Activated gamma-delta T cell (primary cell): Measurements from ENCODE around the gene LRRC18.

Experiments used
- DNase-seq: peaks from one replicate; lab custom pipeline; 2025; lab: John Stamatoyannopoulos, UW

LRRC18 gene

GRCh38 chr10:48880016-48880705 lies 59.5 kb downstream of the LRRC18 start:
- DNase-seq: no peak

GRCh38 chr10:48879451-48879850 lies 60.2 kb downstream of the LRRC18 start:
- DNase-seq: no peak

GRCh38 chr10:48878091-48878490 lies 61.5 kb downstream of the LRRC18 start:
- no peak for DNase-seq

- no peak for DNase-seq
Observed at GRCh38 chr10:48872234-48872633, 67.4 kb downstream of the LRRC18 start.
